ENCODE measurements around the gene LSM14A. TPM values are rescaled to one million over a fixed set of nuclear protein-coding genes. Genes with fewer than 3 reads are reported as not detected.

Gene LSM14A
- total and polyA plus RNA-seq, 9 of the 15 experiments (the other 6 are each of a cell fraction or from before 2014, with no cell fraction given): 19.5 to 150 (median 95.1) TPM

GRCh38 chr19:34135054-34135800, 37.1 kb upstream of the LSM14A start (continued):
- TF ChIP-seq ZNF407 (IDR thresholded peaks at IDR 0.05; ENCODE audit: low read depth) (peak; percentile 75), ZNF143 (CRISPR knock-in tag; IDR thresholded peaks at IDR 0.05) (no peak), ZFP1 (CRISPR knock-in tag; IDR thresholded peaks at IDR 0.05) (no peak), ZNF174 (CRISPR knock-in tag; IDR thresholded peaks at IDR 0.05) (no peak), ZNF316 (IDR thresholded peaks at IDR 0.05) (0 out of 2 replicates have a peak, but pooled peaks have one; percentile 1), CCNT2 (IDR thresholded peaks at IDR 0.05; ENCODE audit: borderline replicate concordance, extremely low read depth, insufficient read length, low read depth, low read length) (no peak)
- TF ChIP-seq, protein P1, sequence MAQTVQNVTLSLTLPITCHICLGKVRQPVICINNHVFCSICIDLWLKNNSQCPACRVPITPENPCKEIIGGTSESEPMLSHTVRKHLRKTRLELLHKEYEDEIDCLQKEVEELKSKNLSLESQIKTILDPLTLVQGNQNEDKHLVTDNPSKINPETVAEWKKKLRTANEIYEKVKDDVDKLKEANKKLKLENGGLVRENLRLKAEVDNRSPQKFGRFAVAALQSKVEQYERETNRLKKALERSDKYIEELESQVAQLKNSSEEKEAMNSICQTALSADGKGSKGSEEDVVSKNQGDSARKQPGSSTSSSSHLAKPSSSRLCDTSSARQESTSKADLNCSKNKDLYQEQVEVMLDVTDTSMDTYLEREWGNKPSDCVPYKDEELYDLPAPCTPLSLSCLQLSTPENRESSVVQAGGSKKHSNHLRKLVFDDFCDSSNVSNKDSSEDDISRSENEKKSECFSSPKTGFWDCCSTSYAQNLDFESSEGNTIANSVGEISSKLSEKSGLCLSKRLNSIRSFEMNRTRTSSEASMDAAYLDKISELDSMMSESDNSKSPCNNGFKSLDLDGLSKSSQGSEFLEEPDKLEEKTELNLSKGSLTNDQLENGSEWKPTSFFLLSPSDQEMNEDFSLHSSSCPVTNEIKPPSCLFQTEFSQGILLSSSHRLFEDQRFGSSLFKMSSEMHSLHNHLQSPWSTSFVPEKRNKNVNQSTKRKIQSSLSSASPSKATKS (CRISPR knock-in tag; IDR thresholded peaks at IDR 0.05): no peak

Measured in K562 (cell line).